Hematopoietic multipotent progenitor cell (in vitro differentiated cells): ENCODE measurements around the gene STK32C. TPM values are rescaled to one million over a fixed set of nuclear protein-coding genes. Genes with fewer than 3 reads are reported as not detected.

Experiments
- DNase-seq, 3 donors: peaks; one replicate each; pipeline ENCODE4 v3.0.0-alpha.2; 2011 to 2015; ENCODE audit warnings: low read depth in 2 of 3, low spot score in 2 of 3
- total RNA-seq: library from RNA; depleted of rRNA; stranded (reverse); fragments of >200 nt; gene quantifications from one replicate; pipeline ENCODE4 v1.2.3, GENCODE V29; 2012

STK32C gene
- total RNA-seq, 1 donor = 25.0 TPM

- no peak for DNase-seq
Measured at GRCh38 chr10:132202070-132202970, 105.4 kb downstream of the STK32C start.

- DNase-seq = no peak
Measured at GRCh38 chr10:132201111-132201969, 106.4 kb downstream of the STK32C start.

- no peak for DNase-seq
Measured at GRCh38 chr10:132200344-132201110, 107.2 kb downstream of the STK32C start.

- DNase-seq = no peak
Measured at GRCh38 chr10:132199854-132200311, 107.9 kb downstream of the STK32C start.

- no peak for DNase-seq
Measured at GRCh38 chr10:132199268-132199853, 108.4 kb downstream of the STK32C start.

GRCh38 chr10:132198381-132199181, 109.2 kb downstream of the STK32C start:
- no peak for DNase-seq

GRCh38 chr10:132198068-132198370, 109.7 kb downstream of the STK32C start:
- DNase-seq = no peak

- no peak for DNase-seq
Measured at GRCh38 chr10:132197271-132198067, 110.3 kb downstream of the STK32C start.

- no peak for DNase-seq
Measured at GRCh38 chr10:132196178-132197113, 111.3 kb downstream of the STK32C start.

GRCh38 chr10:132195366-132196075, 112.2 kb downstream of the STK32C start:
- DNase-seq = no peak

- DNase-seq = no peak
Measured at GRCh38 chr10:132194726-132195125, 113.0 kb downstream of the STK32C start.

- DNase-seq = peak in 1 of 3 donors; percentile 53
Measured at GRCh38 chr10:132193907-132194552, 113.7 kb downstream of the STK32C start.

GRCh38 chr10:132192991-132193665, 114.6 kb downstream of the STK32C start:
- no peak for DNase-seq

- DNase-seq = no peak
Measured at GRCh38 chr10:132192076-132192975, 115.4 kb downstream of the STK32C start.

GRCh38 chr10:132189810-132190422, 117.8 kb downstream of the STK32C start:
- no peak for DNase-seq
